GM12874 (cell line): ENCODE data around the gene CHMP5.

Experiments
- TF ChIP-seq, protein P1 (sequence below): IDR thresholded peaks from 2 replicates; pipeline ENCODE4 v1.5.1; 2011; ENCODE audit warnings: low read depth, mild to moderate bottlenecking, control low read depth, low read length, moderate library complexity; ENCODE audit not compliant: insufficient read depth

The CHMP5 gene

GRCh38 chr9:33227741-33228140 lies 37.1 kb upstream of the CHMP5 start:
- TF ChIP-seq, protein P1, sequence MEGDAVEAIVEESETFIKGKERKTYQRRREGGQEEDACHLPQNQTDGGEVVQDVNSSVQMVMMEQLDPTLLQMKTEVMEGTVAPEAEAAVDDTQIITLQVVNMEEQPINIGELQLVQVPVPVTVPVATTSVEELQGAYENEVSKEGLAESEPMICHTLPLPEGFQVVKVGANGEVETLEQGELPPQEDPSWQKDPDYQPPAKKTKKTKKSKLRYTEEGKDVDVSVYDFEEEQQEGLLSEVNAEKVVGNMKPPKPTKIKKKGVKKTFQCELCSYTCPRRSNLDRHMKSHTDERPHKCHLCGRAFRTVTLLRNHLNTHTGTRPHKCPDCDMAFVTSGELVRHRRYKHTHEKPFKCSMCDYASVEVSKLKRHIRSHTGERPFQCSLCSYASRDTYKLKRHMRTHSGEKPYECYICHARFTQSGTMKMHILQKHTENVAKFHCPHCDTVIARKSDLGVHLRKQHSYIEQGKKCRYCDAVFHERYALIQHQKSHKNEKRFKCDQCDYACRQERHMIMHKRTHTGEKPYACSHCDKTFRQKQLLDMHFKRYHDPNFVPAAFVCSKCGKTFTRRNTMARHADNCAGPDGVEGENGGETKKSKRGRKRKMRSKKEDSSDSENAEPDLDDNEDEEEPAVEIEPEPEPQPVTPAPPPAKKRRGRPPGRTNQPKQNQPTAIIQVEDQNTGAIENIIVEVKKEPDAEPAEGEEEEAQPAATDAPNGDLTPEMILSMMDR = no peak

GRCh38 chr9:33228606-33229005 lies 36.2 kb upstream of the CHMP5 start:
- TF ChIP-seq, protein P1 = no peak

DNA sequence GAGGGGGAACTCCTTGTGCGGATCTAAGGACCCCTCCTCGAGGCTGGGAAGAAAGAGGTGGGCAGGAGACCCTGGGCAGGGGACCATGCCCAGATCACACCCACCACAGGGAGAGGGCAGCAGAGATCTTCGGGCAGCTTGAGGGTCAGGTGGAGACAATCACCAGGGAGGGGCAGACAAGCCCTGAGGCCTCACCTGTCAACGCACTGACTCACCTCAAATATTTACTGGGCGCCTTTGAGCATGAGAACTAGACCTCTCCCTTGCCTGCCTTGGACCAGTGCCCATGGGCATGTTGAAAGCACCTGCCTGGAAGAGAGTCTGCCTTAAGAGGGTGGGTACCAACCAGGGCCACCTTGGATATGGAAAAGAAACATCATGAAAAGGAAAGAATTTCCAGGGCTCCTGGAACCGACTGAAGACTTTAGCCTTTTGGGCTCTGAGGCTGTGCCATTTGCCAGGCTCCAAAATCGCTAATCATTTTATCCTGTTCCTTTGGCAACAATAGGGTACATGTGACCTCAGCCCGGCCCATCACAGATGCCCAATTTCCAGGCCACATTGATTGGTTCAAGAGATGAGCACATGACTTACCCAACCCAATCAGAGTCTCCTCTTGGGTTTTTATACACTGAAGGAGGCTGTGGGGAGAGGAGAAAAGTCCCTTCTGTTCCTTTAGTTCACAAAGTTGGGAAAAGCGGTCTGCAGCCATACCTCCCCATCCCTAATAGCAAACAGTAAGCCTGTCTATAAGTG lies 35.3 kb upstream of the CHMP5 start:
- TF ChIP-seq, protein P1 = 0 out of 2 replicates have a peak, but pooled peaks have one; percentile 5

DNA sequence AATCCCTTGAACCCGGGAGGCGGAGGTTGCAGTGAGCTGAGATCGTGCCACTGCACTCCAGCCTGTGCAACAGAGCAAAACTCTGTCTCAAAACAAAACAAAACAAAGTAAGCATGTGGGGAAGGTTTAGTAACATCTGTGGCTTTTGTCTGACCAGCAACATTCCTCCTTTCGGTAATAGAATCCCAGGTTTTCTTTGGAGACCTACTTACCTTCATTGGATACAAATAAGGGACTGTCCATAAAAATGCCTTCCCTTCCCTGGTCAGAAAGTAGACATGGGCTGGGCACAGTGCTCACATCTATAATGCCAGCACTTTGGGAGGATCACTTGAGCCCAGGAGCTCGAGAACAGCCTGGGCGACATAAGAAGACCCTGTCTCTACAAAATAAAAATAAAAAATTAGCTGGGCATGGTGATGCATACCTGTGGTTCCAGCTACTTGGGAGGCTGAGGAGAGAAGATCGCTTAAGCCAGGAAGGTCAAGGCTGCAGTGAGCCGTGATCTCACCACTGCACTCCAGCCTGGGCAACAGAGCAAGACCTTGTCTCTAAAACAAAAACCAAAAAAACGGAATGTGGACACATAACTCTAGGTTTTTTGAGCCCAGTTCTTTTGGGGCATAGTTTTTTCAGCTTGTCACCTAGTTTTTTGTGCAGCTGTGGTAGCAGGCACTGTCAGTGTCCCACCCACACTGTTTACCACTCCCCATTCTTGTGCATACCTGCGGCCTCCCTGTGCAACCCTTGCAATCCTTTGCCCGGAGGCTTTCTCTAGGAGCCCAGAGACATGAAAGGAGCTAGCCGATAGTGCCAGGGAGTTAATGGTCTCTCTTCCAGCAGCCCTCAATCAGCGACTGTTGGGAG lies 33.9 kb upstream of the CHMP5 start:
- TF ChIP-seq, protein P1 = no peak

- TF ChIP-seq, protein P1 = no peak
Observed at GRCh38 chr9:33231623-33231942, 33.3 kb upstream of the CHMP5 start.

- TF ChIP-seq, protein P1 = no peak
Observed at GRCh38 chr9:33232815-33233214, 32.0 kb upstream of the CHMP5 start.

- TF ChIP-seq, protein P1 = no peak
Observed at GRCh38 chr9:33233626-33234342, 31.1 kb upstream of the CHMP5 start.
